A673 (cell line): ENCODE data around the gene GPR62.

Source experiments
- CTCF ChIP-seq: fragments of 300-800, 200-600 bp; sonication (generic); conservative IDR thresholded peaks from 2 replicates; pipeline ENCODE4 v1.5.1; 2017; ENCODE audit warnings: low read depth, mild to moderate bottlenecking, antibody characterized with exemption, low read length, moderate library complexity, mixed read lengths
- EZH2 ChIP-seq: fragments of 200-600 bp; sonication (generic); IDR thresholded peaks from 2 replicates; pipeline ENCODE4 v1.6.1; 2017; ENCODE audit warnings: borderline replicate concordance, low read depth, mild to moderate bottlenecking, mixed read lengths, antibody characterized with exemption, low read length; ENCODE audit not compliant: poor library complexity, severe bottlenecking

GRCh38 chr3:51934139-51934850 is 20.9 kb upstream of the GPR62 start:
- TF ChIP-seq CTCF, result no peak
- no peak for TF ChIP-seq EZH2
